AG04449 (cell line): ENCODE results near the gene TUFM.

Experiments used
- CTCF ChIA-PET: fragments of 350-600 bp; formaldehyde crosslinking; extraction: SDS; loops from one replicate; lab custom pipeline; 2021; ENCODE audit warnings: antibody characterized with exemption; lab: Yijun Ruan, JAX
- POLR2A ChIA-PET: fragments of 400-600, 350-600 bp; formaldehyde crosslinking; extraction: SDS; loops from one replicate; lab custom pipeline; 2020; ENCODE audit warnings: antibody characterized with exemption, inconsistent platforms; lab: Yijun Ruan, JAX
- DNase-seq: peaks from one replicate; pipeline ENCODE4 v3.0.0-alpha.2; 2010; ENCODE audit warnings: low read depth, low spot score
- H3K4me3 ChIP-seq: 2 replicates; pipeline ENCODE4 v1.5.1; 2011; ENCODE audit warnings: low read depth, mild to moderate bottlenecking, control low read depth, low read length
- TF ChIP-seq, protein P1 (sequence below): IDR thresholded peaks from one replicate; pipeline ENCODE4 v1.5.1; 2011; ENCODE audit warnings: mild to moderate bottlenecking, moderate library complexity, low read length, control low read depth, inconsistent platforms; ENCODE audit not compliant: insufficient read depth; ENCODE audit errors: missing control alignments

The TUFM gene

GRCh38 chr16:28830531-28830930 is 15.6 kb downstream of the TUFM start:
- H3K4me3 ChIP-seq: no peak overlapping the region
- no peak for DNase-seq
- CTCF ChIA-PET: no interaction called here
- TF ChIP-seq, protein P1, sequence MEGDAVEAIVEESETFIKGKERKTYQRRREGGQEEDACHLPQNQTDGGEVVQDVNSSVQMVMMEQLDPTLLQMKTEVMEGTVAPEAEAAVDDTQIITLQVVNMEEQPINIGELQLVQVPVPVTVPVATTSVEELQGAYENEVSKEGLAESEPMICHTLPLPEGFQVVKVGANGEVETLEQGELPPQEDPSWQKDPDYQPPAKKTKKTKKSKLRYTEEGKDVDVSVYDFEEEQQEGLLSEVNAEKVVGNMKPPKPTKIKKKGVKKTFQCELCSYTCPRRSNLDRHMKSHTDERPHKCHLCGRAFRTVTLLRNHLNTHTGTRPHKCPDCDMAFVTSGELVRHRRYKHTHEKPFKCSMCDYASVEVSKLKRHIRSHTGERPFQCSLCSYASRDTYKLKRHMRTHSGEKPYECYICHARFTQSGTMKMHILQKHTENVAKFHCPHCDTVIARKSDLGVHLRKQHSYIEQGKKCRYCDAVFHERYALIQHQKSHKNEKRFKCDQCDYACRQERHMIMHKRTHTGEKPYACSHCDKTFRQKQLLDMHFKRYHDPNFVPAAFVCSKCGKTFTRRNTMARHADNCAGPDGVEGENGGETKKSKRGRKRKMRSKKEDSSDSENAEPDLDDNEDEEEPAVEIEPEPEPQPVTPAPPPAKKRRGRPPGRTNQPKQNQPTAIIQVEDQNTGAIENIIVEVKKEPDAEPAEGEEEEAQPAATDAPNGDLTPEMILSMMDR: no peak
- POLR2A ChIA-PET: interaction anchor here (0.7 kb wide), 1 partner anchor 8 kb away, joined by 3 read pairs; no protein-coding TSS in a partner anchor

- no peak overlapping the region for H3K4me3 ChIP-seq
- DNase-seq: no peak
- ChIA-PET POLR2A (no interaction called here), CTCF (interaction anchor here (1.4 kb wide), 1 partner anchor 16 kb away, joined by 3 read pairs; no protein-coding TSS in a partner anchor)
- TF ChIP-seq, protein P1: no peak
Measured at GRCh38 chr16:28829747-28830146, 16.4 kb downstream of the TUFM start.

DNA sequence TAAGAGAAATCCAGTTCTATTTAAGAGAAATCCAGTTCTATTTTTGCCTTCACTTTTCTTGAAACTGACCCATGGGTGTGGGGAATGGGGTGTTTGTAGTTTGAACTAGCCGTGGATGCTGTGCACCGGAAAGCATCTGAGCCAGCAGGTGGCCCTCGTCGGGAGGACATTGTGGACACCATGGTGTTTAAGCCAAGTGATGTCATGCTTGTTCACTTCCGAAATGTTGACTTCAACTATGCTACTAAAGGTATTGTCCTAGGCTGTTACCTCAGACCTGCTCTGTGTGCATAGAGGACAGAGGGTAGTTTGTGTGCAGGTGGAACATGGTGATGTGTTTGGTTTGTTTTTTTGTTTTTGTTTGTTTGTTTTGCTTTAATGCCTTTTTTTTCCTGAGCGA is 20.0 kb downstream of the TUFM start:
- TF ChIP-seq, protein P1: no peak
- no peak for DNase-seq
- H3K4me3 ChIP-seq: peak overlapping the region; percentile 30
- POLR2A ChIA-PET: no interaction called here
- CTCF ChIA-PET: interaction anchor here (1.0 kb wide), 2 partner anchors 21 to 119 kb away, joined by 3 to 6 read pairs; no protein-coding TSS in a partner anchor

DNA sequence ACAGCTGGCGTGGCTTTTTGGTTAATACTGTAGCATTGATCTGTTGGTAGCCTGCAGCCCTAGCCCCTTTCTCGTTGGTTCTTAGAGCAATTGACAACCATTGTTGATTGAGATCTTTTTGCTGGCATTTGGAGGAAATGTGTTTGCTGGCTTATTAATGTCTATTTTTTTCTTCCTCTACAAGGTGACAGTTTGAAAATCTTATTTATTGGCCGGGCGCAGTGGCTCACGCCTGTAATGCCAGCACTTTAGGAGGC is 21.5 kb downstream of the TUFM start:
- DNase-seq: no peak
- ChIA-PET POLR2A (no interaction called here), CTCF (interaction anchor here (2.0 kb wide), 1 partner anchor 120 kb away, joined by 6 read pairs; no protein-coding TSS in a partner anchor)
- TF ChIP-seq, protein P1: no peak
- H3K4me3 ChIP-seq: peak overlapping the region; percentile 97

DNA sequence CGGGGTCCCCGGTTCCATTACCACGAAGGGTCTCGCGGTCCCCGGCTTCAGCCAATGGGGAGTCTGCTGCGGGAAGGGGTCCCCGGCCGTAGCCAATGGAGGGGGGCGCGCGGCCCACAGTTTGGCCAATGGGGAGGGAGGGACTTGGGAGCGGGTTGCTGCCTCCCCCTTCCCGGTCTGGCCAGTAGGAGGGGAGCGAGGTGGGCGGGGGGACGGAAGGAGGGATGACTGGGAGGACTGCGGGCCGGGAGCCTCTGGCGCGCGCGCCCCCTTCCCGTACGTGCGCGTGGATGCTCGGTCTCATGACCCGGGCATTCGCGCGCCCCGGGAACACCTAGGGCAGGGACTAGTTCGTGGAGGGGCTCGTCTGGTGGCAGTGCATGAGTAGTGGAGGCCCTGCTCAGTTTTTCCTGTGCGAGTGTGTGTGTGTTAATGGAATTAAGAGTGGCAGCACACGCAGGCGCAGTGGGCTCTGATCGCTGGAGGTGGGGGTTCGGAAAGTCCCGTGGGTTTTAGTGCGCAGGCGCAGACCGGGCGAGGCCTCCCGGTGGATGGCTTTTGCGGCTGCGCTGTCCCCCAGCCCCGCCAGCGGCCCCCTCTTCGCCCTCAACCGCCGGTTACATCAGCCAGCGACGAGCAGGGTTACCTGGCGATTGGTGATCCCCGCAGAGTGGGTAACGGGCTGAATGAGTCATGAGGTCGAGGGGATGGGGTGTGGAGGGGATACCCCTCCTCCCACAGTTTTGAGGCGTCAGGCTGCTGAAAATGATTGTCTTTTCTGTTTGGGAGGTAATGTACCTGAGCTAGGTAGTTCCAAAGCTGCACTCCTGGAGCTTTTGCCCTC is 22.1 kb downstream of the TUFM start:
- CTCF ChIA-PET: interaction anchor here (2.0 to 4.0 kb wide), 2 partner anchors 22 to 120 kb away, joined by 6 to 17 read pairs; partner anchors contain the start of gene TUFM
- POLR2A ChIA-PET: interaction anchor here (1.5 kb wide), 1 partner anchor 184 kb away, joined by 4 read pairs; no protein-coding TSS in a partner anchor
- H3K4me3 ChIP-seq: peak overlapping the region; percentile 97
- TF ChIP-seq, protein P1: peak; percentile 36
- peak; percentile 90 for DNase-seq

DNA sequence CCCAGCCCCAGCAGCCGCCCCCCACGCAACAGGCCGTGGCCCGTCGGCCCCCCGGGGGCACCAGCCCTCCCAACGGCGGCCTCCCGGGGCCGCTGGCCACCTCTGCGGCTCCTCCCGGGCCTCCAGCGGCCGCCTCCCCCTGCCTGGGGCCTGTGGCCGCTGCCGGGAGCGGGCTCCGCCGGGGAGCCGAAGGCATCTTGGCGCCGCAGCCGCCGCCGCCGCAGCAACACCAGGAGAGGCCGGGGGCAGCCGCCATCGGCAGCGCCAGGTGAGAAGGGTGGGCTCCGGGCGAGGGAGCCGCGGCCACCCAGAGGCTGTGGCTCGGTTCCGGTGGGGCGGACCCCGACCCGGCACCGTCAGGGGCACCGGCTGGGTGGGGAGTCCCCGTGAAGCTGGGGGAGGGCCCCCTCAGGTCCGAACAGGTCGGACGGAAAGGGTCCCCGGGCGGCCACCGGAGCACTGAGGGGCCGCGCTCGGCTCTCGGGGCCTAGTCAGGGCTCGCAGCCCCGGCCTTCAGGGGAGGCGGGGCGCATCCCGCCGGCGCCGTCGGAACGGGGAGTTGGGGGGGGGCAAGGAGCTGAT is 22.8 kb downstream of the TUFM start:
- ChIA-PET POLR2A (interaction anchor here (0.6 to 2.9 kb wide), 4 partner anchors 23 to 1086 kb away, joined by 3 to 16 read pairs (median 6); partner anchors contain the start of genes SH2B1 and TUFM), CTCF (interaction anchor here (2.0 to 4.0 kb wide), 2 partner anchors 23 to 121 kb away, joined by 6 to 17 read pairs; partner anchors contain the start of gene TUFM)
- peak overlapping the region; percentile 97 for H3K4me3 ChIP-seq
- TF ChIP-seq, protein P1: no peak
- no peak for DNase-seq
